Parathyroid adenoma (tissue), 2 donors: ENCODE results near the gene ETV4.

Experiments used
- H2AFZ ChIP-seq: fragments of 300-600 bp; sonication (generic); one replicate; pipeline ENCODE4 v1.7.0; 2017; ENCODE audit warnings: antibody characterized with exemption, mild to moderate bottlenecking
- H3K27ac ChIP-seq: fragments of 300-600 bp; sonication (generic); one replicate; pipeline ENCODE4 v1.7.0; 2017
- H3K27me3 ChIP-seq: fragments of 300-600 bp; sonication (generic); one replicate; pipeline ENCODE4 v1.7.0; 2017; ENCODE audit warnings: low read length; ENCODE audit not compliant: control insufficient read depth, insufficient read depth
- H3K36me3 ChIP-seq: fragments of 300-600 bp; sonication (generic); one replicate; pipeline ENCODE4 v1.7.0; 2017; ENCODE audit warnings: low read length; ENCODE audit not compliant: control insufficient read depth, insufficient read depth
- H3K4me1 ChIP-seq: fragments of 300-600 bp; sonication (generic); one replicate; pipeline ENCODE4 v1.7.0; 2017; ENCODE audit warnings: control low read depth
- H3K4me2 ChIP-seq: fragments of 300-600 bp; sonication (generic); one replicate; pipeline ENCODE4 v1.7.0; 2017; ENCODE audit warnings: low read length
- H3K4me3 ChIP-seq: fragments of 300-600 bp; sonication (generic); one replicate; pipeline ENCODE4 v1.7.0; 2017; ENCODE audit warnings: low read depth, low read length
- H3K79me2 ChIP-seq: fragments of 300-600 bp; sonication (generic); one replicate; pipeline ENCODE4 v1.7.0; 2017; ENCODE audit warnings: control low read depth
- H3K9ac ChIP-seq: fragments of 300-600 bp; sonication (generic); one replicate; pipeline ENCODE4 v1.7.0; 2017; ENCODE audit warnings: mild to moderate bottlenecking
- H3K9me3 ChIP-seq: fragments of 300-600 bp; sonication (generic); one replicate; pipeline ENCODE4 v1.7.0; 2017; ENCODE audit warnings: low read length; ENCODE audit not compliant: control insufficient read depth
- CTCF ChIP-seq: fragments of 300-600 bp; sonication (generic); IDR thresholded peaks from one replicate; pipeline ENCODE4 v1.7.0; 2017; ENCODE audit warnings: antibody characterized with exemption, mild to moderate bottlenecking
- donor health status: primary hyperparathyroidism.

The ETV4 gene

DNA sequence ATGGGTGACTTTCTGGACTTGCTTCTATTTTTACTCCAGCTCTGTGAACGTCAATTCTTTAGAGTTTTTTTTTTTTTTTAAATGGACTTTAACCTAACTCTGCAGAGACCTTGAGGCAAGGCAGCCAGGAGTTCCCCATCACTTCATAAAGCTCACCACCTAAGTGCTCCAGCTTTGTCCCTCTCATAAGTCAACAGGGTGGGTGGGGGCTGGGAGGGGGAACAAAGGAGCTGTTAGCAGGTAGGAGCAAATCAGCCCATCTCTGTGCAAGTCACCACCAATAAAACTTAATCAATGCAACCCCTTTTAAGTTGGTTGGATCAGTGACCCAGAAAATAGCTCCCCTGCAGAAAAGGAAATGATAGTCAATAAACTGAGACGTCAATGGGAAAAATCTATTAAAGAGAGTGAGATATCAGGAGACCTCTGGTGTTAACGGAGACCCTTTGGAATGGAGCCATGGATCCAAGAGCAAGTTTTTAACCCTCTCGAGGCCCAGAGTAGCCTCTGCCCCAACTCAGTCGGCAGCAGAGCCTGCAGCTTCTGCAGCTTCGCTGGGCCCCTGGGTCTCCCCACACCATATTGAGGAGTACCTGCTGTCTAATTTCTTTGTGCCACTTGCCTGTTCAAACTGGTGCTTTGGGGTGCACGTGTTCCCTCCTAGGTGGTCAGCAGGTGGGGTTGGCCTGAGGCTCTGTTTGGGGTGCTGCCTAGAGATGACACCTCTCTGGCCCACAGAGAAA is 27.6 kb upstream of the ETV4 start:
- H3K9me3 ChIP-seq = no peaks in the 10 kb centered on the region
- no peak overlapping the region for H3K4me2 ChIP-seq
- no peak overlapping the region for H3K27ac ChIP-seq
- H3K9ac ChIP-seq = no peak overlapping the region
- no peaks in the 10 kb centered on the region for H3K36me3 ChIP-seq
- no peaks in the 10 kb centered on the region for H3K27me3 ChIP-seq
- H3K4me3 ChIP-seq = no peak overlapping the region
- H3K4me1 ChIP-seq = no peaks in the 10 kb centered on the region
- H3K79me2 ChIP-seq = no peaks in the 10 kb centered on the region
- no peak overlapping the region for H2AFZ ChIP-seq
- no peak for TF ChIP-seq CTCF

DNA sequence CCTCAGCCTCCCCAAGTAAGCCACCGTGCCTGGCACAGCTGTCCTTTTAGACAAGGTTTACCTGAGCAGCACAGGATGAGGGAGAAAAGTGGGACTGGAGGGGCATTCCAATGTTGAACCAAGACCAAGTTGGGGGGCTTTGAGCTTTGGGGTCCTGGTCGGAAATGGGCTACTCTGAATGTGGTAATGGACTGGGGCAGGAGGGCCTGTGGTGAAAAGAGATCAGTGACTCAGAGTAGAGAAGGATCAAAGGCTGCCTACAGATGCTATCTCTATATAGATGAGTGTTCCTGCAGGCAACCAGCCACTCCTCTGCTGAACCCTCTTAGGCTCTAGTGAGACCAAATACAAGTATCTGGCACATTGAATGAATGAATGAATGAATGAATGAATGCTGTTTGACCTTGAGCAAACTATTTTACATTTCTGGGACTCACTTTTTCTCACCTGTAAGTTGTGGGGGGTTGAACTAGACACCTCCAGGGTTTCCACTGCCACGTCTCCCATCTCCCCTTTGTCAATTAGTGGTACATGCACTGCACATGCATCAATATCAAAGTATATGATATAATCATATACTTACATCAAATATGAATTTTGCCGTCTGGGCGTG is 26.3 kb upstream of the ETV4 start:
- Histone ChIP-seq H3K36me3 (no peaks in the 10 kb centered on the region), H3K27ac (no peak overlapping the region), H3K27me3 (no peaks in the 10 kb centered on the region), H3K79me2 (no peaks in the 10 kb centered on the region), H3K4me2 (no peak overlapping the region), H3K9me3 (no peaks in the 10 kb centered on the region), H3K9ac (no peak overlapping the region), H2AFZ (no peak overlapping the region), H3K4me3 (no peak overlapping the region), H3K4me1 (no peaks in the 10 kb centered on the region)
- TF ChIP-seq CTCF = no peak

GRCh38 chr17:43570518-43570928 is 24.4 kb upstream of the ETV4 start:
- H3K4me2 ChIP-seq = no peak overlapping the region
- H2AFZ ChIP-seq = no peak overlapping the region
- H3K4me3 ChIP-seq = no peak overlapping the region
- no peak for TF ChIP-seq CTCF
- no peaks in the 10 kb centered on the region for H3K36me3 ChIP-seq
- H3K4me1 ChIP-seq = no peaks in the 10 kb centered on the region
- H3K9ac ChIP-seq = no peak overlapping the region
- no peaks in the 10 kb centered on the region for H3K9me3 ChIP-seq
- no peaks in the 10 kb centered on the region for H3K79me2 ChIP-seq
- no peaks in the 10 kb centered on the region for H3K27me3 ChIP-seq
- no peak overlapping the region for H3K27ac ChIP-seq

DNA sequence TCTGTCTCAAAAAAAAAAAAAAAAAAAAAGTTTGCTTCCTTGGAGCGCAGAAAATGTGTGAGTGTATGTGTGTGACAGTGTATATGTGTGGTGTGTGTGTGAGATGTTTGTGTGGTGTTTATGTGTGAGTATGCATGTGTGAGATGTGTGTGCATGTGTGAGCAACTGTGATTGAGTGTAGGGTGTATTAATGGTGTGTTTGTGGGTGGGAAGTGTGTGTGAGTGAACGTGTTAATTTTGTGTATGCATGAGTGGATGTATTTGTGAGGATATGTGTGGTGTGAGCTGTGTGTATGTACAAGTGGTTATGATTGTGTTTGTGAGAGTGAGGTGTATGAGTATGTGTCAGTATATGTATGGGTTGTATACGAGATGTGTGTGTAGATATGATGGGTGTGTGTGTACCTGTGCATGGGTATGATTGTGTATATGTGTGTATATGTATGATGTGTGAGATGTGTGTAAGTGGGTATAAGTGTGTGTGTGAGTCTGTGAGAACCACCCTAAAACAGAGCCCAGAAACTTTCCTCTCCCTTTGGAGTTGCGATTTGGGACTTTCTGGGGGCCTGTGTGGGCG is 22.5 kb upstream of the ETV4 start:
- H3K79me2 ChIP-seq = no peaks in the 10 kb centered on the region
- H2AFZ ChIP-seq = no peak overlapping the region
- H3K4me3 ChIP-seq = no peak overlapping the region
- TF ChIP-seq CTCF = no peak
- no peaks in the 10 kb centered on the region for H3K4me1 ChIP-seq
- no peaks in the 10 kb centered on the region for H3K27me3 ChIP-seq
- H3K9me3 ChIP-seq = no peaks in the 10 kb centered on the region
- H3K9ac ChIP-seq = no peak overlapping the region
- H3K4me2 ChIP-seq = no peak overlapping the region
- no peak overlapping the region for H3K27ac ChIP-seq
- no peaks in the 10 kb centered on the region for H3K36me3 ChIP-seq
